HEK293 (cell line): ENCODE data around the gene ILRUN.

ENCODE experiments used
- ZBTB8A ChIP-seq: fragments of 450-650 bp; formaldehyde crosslinking; IDR thresholded peaks from 2 replicates; pipeline ENCODE4 v1.5.1; 2016; ENCODE audit warnings: missing biosample characterization, missing genetic modification characterization
- ZNF121 ChIP-seq: fragments of 450-650 bp; formaldehyde crosslinking; IDR thresholded peaks from 2 replicates; pipeline ENCODE4 v1.5.1; 2016; ENCODE audit warnings: missing biosample characterization, missing genetic modification characterization
- ZNF302 ChIP-seq: fragments of 450-650 bp; formaldehyde crosslinking; IDR thresholded peaks from 2 replicates; pipeline ENCODE4 v1.5.1; 2016; ENCODE audit warnings: missing biosample characterization, missing genetic modification characterization, low read depth
- TF ChIP-seq, protein P1 (sequence below): IDR thresholded peaks from 2 replicates; pipeline ENCODE4 v1.6.1; 2011; ENCODE audit warnings: mild to moderate bottlenecking, low read depth, low read length, borderline replicate concordance
- TF ChIP-seq, protein P2 (sequence below): fragments of 450-650 bp; formaldehyde crosslinking; IDR thresholded peaks from 2 replicates; pipeline ENCODE4 v1.5.1; 2016; ENCODE audit warnings: missing biosample characterization, missing genetic modification characterization

DNA sequence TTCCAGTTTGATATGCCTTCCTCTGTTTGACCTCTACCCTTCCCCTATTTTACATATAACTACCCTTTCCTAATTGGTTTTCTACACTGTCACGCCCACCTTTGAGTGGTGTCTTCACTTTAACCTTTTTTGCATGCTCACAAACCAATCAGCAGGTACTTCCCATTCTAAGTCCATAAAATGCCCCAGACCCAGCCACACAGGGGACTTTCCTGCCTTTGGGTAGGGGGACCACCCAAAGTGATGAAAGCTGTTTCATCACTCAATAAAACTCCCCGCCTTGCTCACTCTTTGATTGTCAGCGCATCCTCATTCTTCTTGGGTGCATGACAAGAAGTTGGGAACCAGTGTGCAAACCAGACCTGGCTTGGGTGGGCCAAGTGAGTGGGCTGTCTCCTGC lies 40.3 kb upstream of the ILRUN start:
- TF ChIP-seq, protein P1, sequence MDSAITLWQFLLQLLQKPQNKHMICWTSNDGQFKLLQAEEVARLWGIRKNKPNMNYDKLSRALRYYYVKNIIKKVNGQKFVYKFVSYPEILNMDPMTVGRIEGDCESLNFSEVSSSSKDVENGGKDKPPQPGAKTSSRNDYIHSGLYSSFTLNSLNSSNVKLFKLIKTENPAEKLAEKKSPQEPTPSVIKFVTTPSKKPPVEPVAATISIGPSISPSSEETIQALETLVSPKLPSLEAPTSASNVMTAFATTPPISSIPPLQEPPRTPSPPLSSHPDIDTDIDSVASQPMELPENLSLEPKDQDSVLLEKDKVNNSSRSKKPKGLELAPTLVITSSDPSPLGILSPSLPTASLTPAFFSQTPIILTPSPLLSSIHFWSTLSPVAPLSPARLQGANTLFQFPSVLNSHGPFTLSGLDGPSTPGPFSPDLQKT: no peak
- TF ChIP-seq ZNF302 (tag by site-specific recombination) (no peak), ZNF121 (tag by site-specific recombination) (no peak), ZBTB8A (tag by site-specific recombination) (no peak)
- TF ChIP-seq, protein P2, sequence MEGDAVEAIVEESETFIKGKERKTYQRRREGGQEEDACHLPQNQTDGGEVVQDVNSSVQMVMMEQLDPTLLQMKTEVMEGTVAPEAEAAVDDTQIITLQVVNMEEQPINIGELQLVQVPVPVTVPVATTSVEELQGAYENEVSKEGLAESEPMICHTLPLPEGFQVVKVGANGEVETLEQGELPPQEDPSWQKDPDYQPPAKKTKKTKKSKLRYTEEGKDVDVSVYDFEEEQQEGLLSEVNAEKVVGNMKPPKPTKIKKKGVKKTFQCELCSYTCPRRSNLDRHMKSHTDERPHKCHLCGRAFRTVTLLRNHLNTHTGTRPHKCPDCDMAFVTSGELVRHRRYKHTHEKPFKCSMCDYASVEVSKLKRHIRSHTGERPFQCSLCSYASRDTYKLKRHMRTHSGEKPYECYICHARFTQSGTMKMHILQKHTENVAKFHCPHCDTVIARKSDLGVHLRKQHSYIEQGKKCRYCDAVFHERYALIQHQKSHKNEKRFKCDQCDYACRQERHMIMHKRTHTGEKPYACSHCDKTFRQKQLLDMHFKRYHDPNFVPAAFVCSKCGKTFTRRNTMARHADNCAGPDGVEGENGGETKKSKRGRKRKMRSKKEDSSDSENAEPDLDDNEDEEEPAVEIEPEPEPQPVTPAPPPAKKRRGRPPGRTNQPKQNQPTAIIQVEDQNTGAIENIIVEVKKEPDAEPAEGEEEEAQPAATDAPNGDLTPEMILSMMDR (tag by site-specific recombination): no peak
